BJ (cell line): ENCODE results near the gene TNRC6A. TPM values are rescaled to one million over a fixed set of nuclear protein-coding genes. Genes with fewer than 3 reads are reported as not detected.

Experiments
- CTCF ChIA-PET: fragments of 350-600 bp; formaldehyde crosslinking; extraction: SDS; loops from one replicate; lab custom pipeline; 2021; ENCODE audit warnings: antibody characterized with exemption, inconsistent platforms; lab: Yijun Ruan, JAX
- POLR2A ChIA-PET: fragments of 300-600 bp; sonication (Branson Sonifier 250); formaldehyde crosslinking; extraction: SDS; loops from one replicate; lab custom pipeline; 2021; ENCODE audit warnings: antibody characterized with exemption; lab: Charles Lee
- DNase-seq: peaks from one replicate; pipeline ENCODE4 v3.0.0-alpha.2; 2011; ENCODE audit warnings: low read depth
- H3K27me3 ChIP-seq: 2 replicates; pipeline ENCODE4 v1.6.0; 2011; ENCODE audit warnings: low read length; ENCODE audit not compliant: control insufficient read depth, insufficient read depth
- H3K36me3 ChIP-seq: 2 replicates; pipeline ENCODE4 v1.5.1; 2011; ENCODE audit warnings: low read length; ENCODE audit not compliant: control insufficient read depth, insufficient read depth
- H3K4me3 ChIP-seq: 2 replicates; pipeline ENCODE4 v1.5.1; 2011; ENCODE audit warnings: low read depth, mild to moderate bottlenecking, control low read depth, low read length
- polyA plus RNA-seq: library from polyadenylated mRNA; depleted of rRNA; stranded (reverse); fragments of >200 nt; gene quantifications from 2 replicates; pipeline ENCODE4 v1.2.3, GENCODE V29; 2011
- TF ChIP-seq, protein P1 (sequence below): IDR thresholded peaks from 2 replicates; pipeline ENCODE4 v1.5.1; 2011; ENCODE audit warnings: low read depth, mild to moderate bottlenecking, control low read depth, inconsistent platforms, low read length, moderate library complexity; ENCODE audit not compliant: insufficient read depth

The TNRC6A gene
- polyA plus RNA-seq, 1 experiment, result 44.8 TPM

DNA sequence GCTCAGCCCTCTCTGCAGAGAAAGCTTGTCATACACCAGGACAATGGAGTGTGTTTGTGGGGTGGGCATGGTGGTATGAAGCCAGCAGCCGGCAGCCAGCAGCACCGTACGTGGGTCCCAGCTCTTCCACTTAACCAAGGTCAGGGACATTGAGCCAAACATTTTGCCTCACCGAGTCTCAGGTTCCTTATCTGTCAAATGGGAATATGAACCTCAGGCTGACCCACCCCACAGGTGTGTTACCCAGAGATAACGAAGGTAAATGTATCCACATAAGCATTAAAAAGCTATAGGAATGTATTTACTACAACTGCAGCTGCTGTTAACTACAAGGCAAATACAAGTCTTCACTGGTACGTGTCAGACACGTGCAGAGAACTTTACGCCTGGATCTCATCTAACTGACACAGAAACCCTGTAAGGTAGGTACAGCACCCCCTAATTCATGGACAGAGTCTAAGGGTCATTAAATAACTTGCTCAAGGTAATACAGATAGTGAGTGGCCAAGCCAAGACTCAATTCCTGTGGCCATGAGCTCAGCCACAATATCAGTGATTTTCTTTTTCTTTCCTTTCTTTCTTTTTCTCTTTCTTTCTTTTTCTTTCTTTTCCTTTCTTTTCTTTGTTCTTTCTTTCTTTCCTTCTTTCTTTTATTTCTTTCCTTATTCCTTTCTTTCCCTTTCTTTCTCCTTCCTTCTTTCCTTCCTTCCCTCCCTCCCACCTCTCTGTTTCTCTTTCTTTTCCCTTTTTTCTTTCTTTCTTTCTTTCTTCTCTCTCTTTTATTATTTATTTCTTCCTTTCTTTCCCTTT is 117.3 kb downstream of the TNRC6A start:
- no peak overlapping the region for H3K4me3 ChIP-seq
- TF ChIP-seq, protein P1, sequence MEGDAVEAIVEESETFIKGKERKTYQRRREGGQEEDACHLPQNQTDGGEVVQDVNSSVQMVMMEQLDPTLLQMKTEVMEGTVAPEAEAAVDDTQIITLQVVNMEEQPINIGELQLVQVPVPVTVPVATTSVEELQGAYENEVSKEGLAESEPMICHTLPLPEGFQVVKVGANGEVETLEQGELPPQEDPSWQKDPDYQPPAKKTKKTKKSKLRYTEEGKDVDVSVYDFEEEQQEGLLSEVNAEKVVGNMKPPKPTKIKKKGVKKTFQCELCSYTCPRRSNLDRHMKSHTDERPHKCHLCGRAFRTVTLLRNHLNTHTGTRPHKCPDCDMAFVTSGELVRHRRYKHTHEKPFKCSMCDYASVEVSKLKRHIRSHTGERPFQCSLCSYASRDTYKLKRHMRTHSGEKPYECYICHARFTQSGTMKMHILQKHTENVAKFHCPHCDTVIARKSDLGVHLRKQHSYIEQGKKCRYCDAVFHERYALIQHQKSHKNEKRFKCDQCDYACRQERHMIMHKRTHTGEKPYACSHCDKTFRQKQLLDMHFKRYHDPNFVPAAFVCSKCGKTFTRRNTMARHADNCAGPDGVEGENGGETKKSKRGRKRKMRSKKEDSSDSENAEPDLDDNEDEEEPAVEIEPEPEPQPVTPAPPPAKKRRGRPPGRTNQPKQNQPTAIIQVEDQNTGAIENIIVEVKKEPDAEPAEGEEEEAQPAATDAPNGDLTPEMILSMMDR, result no peak
- DNase-seq, result no peak
- no peaks in the 10 kb centered on the region for H3K36me3 ChIP-seq
- H3K27me3 ChIP-seq, result no peaks in the 10 kb centered on the region
- CTCF ChIA-PET, result interaction anchor here (0.6 to 1.1 kb wide), 3 partner anchors 12 to 59 kb away, joined by 3 read pairs; no protein-coding TSS in a partner anchor
- POLR2A ChIA-PET, result no interaction called here

DNA sequence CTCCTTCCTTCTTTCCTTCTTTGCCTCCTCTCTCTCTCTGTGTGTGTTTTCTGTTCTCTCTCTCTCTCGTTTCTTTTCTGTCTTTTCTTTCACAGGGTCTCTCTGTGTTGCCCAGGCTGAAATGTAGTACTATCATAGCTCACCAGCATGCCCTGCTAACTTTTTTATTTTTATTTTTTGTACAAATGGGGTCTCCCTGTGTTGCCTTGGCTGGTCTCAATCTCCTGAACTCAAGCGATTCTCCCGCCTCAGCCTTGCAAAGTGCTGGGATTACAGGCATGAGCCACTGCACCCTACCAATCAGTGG is 117.9 kb downstream of the TNRC6A start:
- Histone ChIP-seq H3K27me3 (no peaks in the 10 kb centered on the region), H3K36me3 (no peaks in the 10 kb centered on the region), H3K4me3 (no peak overlapping the region)
- CTCF ChIA-PET, result interaction anchor here (0.6 to 0.7 kb wide), 2 partner anchors 13 to 14 kb away, joined by 3 read pairs; no protein-coding TSS in a partner anchor
- DNase-seq, result no peak
- POLR2A ChIA-PET, result no interaction called here
- TF ChIP-seq, protein P1, result no peak

DNA sequence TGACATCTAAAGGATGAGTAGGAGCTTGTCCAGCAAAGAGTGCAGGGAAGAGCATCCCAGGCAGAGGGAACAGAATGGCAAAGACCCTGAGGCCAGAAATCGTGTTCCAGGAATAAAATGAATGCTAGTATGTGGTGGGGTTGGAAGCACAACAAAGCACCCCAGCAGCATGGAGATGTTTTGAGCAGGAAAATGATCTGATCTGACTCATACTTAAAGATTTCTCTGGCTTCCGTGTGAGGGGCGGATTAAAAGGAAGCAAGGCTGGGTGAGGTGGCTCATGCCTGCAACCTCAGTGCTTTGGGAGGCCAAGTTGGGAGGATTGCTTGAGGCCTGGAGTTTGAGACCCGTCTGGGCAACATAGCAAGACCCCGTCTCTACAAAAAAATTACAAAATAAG is 118.6 kb downstream of the TNRC6A start:
- Histone ChIP-seq H3K36me3 (no peaks in the 10 kb centered on the region), H3K4me3 (no peak overlapping the region), H3K27me3 (no peaks in the 10 kb centered on the region)
- ChIA-PET POLR2A (no interaction called here), CTCF (no interaction called here)
- DNase-seq, result no peak
- TF ChIP-seq, protein P1, result no peak

DNA sequence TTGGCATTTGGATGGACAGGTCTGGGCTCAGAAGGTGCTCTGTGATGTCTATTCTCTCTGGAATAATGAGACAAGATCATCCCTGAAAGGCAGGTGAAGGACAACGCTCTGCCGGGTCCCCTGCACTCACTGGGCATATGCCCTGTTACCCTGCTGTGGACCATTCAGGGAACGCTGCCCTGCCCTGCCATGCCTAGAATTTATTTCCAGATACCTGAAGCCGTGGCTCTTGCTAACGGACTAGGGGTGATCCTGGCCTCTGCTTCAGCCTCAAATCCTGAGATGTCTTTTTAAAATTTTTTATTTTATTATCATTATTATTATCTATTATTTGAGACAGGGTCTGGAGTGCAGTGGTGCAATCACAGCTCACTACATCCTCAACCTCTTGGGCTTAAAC is 120.2 kb downstream of the TNRC6A start:
- POLR2A ChIA-PET, result no interaction called here
- CTCF ChIA-PET, result interaction anchor here (0.7 kb wide), 1 partner anchor 282 kb away, joined by 3 read pairs; no protein-coding TSS in a partner anchor

More for the DNA sequence above, 120.2 kb downstream of the TNRC6A start:
- Histone ChIP-seq H3K4me3 (no peak overlapping the region), H3K27me3 (no peaks in the 10 kb centered on the region), H3K36me3 (no peaks in the 10 kb centered on the region)
- no peak for DNase-seq
- TF ChIP-seq, protein P1, result no peak
